Tibial nerve (tissue), 4 donors: ENCODE measurements around the gene SNX1. TPM values are rescaled to one million over a fixed set of nuclear protein-coding genes. Genes with fewer than 3 reads are reported as not detected.

Experiments used
- DNase-seq, 2 donors: peaks; one replicate each; pipeline ENCODE4 v3.0.0-alpha.2; 2019; ENCODE audit warnings: low spot score in 2 of 2
- H3K27ac ChIP-seq, 4 donors: fragments of 200-600 bp; sonication (generic) in 3 of 4; one replicate each; pipeline ENCODE4 v1.5.1; 2017 to 2019; ENCODE audit warnings: mild to moderate bottlenecking in 1 of 4
- H3K27me3 ChIP-seq, 2 donors: fragments of 200-600 bp; sonication (generic) in 1 of 2; one replicate each; pipeline versions ENCODE4 v1.5.1 to v1.6.0; 2017 to 2019
- H3K36me3 ChIP-seq, 3 donors: fragments of 200-600 bp; sonication (generic); one replicate each; pipeline ENCODE4 v1.5.1; 2018 to 2019
- H3K4me1 ChIP-seq, 4 donors: fragments of 200-600 bp; sonication (generic) in 3 of 4; one replicate each; pipeline ENCODE4 v1.5.1; 2017 to 2019
- H3K4me3 ChIP-seq, 4 donors: fragments of 200-600 bp; sonication (generic) in 3 of 4; one replicate each; pipeline ENCODE4 v1.5.1; 2017 to 2019; ENCODE audit warnings: mild to moderate bottlenecking in 1 of 4, moderate library complexity in 1 of 4
- H3K9me3 ChIP-seq, 4 donors: fragments of 200-600 bp; sonication (generic) in 3 of 4; one replicate each; pipeline ENCODE4 v1.5.1; 2017 to 2019
- EP300 ChIP-seq, 2 donors: sonication (generic); formaldehyde crosslinking; IDR thresholded peaks; one replicate each; pipeline ENCODE4 v1.6.1; 2017; ENCODE audit warnings: antibody characterized with exemption in 2 of 2, mild to moderate bottlenecking in 1 of 2
- POLR2A ChIP-seq, 2 donors: fragments of 450-650 bp; IDR thresholded peaks; one replicate each; pipeline ENCODE4 v1.6.1; 2017; ENCODE audit warnings: antibody characterized with exemption in 2 of 2, mild to moderate bottlenecking in 2 of 2, moderate library complexity in 2 of 2
- WGBS, 2 donors: methylation state at CpG; one replicate each; pipeline ENCODE4 v1.1.5; 2018; 5-methylcytosine and 5-hydroxymethylcytosine counted together
- total RNA-seq, 4 donors: library from RNA; depleted of rRNA; stranded (reverse); fragments of >200 nt; gene quantifications; one replicate each; pipeline ENCODE4 v1.1.0, GENCODE V29; 2016
- TF ChIP-seq, protein P1 (sequence below), 5 experiments: fragments of 200-600 bp in 3 of 5; fragments of 450-650 bp in 2 of 5; sonication (generic) in 3 of 5; IDR thresholded peaks; one replicate each; pipeline ENCODE4 v1.5.1; 2016 to 2019; ENCODE audit warnings: antibody characterized with exemption in 5 of 5, mild to moderate bottlenecking in 3 of 5, moderate library complexity in 2 of 5

The SNX1 gene
- total RNA-seq, 4 donors from 2014 or later = 102 to 128 (median 108) TPM

DNA sequence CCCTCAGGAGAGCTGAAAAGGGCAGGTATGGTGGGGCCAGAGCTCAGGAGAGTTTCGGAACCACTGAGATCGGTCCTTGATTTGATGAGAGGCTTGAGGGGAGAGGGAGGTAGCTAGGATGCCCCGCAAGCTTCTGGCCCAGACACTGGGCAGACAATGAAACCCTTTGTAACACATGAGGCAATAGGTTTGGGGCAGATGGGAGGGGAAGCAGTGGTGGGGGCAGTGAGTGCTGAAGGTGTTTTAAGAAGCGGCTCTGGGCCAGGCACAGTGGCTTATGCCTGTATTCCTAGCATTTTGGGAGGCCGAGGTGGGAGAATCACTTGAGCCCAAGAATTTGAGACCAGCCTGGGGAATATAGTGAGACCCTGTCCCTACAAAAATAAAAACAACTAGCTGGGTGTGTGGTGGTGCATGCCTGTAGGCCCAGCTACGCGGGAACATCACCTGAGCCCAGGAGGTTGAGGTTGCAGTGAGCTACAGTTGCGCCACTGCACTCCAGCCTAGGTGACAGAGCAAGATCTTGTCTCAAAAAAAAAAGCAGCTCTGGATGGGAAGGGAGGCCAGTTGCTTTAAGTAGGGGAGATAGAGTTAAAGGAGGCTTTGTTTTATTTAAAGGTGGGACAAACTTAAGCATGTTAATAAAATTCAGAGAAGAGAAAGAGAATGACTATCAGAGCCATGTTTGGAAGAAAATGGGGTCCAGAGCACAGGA is 46.2 kb downstream of the SNX1 start:
- H3K36me3 ChIP-seq = peaks cover 4 to 71% (median 12%) of the 10 kb centered on the region in 3 donors
- no peaks in the 10 kb centered on the region for H3K27me3 ChIP-seq
- no peak overlapping the region for H3K27ac ChIP-seq
- WGBS, 2 donors = 83 to 85% methylated on average over 8 of the region's 8 CpGs
- DNase-seq = no peak
- H3K4me3 ChIP-seq = no peak overlapping the region
- H3K4me1 ChIP-seq = peaks cover 0 to 16% (median 0%) of the 10 kb centered on the region in 4 donors
- TF ChIP-seq, protein P1, sequence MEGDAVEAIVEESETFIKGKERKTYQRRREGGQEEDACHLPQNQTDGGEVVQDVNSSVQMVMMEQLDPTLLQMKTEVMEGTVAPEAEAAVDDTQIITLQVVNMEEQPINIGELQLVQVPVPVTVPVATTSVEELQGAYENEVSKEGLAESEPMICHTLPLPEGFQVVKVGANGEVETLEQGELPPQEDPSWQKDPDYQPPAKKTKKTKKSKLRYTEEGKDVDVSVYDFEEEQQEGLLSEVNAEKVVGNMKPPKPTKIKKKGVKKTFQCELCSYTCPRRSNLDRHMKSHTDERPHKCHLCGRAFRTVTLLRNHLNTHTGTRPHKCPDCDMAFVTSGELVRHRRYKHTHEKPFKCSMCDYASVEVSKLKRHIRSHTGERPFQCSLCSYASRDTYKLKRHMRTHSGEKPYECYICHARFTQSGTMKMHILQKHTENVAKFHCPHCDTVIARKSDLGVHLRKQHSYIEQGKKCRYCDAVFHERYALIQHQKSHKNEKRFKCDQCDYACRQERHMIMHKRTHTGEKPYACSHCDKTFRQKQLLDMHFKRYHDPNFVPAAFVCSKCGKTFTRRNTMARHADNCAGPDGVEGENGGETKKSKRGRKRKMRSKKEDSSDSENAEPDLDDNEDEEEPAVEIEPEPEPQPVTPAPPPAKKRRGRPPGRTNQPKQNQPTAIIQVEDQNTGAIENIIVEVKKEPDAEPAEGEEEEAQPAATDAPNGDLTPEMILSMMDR (IDR thresholded peaks at IDR 0.05) = no peak
- TF ChIP-seq POLR2A (IDR thresholded peaks at IDR 0.05) (no peak), EP300 (IDR thresholded peaks at IDR 0.05) (no peak)
- no peaks in the 10 kb centered on the region for H3K9me3 ChIP-seq

DNA sequence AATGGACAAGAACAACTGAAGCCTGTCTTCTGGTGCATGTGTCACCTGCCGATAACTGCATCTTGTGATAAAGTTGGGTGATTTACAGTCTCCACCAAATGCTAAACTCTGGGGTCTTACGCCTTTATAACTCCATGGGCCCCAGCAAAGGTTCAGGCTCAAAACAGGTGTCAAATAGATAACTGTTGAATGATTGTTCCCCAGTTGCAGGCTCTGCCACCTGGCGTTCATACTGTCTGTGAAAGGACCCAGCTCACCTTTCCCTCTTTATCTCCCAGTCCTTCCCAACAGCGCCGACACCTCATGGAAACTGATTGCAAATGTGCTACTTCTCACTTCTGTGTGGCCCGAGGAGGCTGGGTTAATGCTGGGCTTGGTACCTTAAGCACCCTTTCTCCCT is 47.5 kb downstream of the SNX1 start:
- TF ChIP-seq POLR2A (IDR thresholded peaks at IDR 0.05) (no peak), EP300 (IDR thresholded peaks at IDR 0.05) (no peak)
- TF ChIP-seq, protein P1 (IDR thresholded peaks at IDR 0.05) = no peak
- no peaks in the 10 kb centered on the region for H3K27me3 ChIP-seq
- DNase-seq = no peak
- WGBS, 2 donors = 88 to 93% methylated on average over 6 of the region's 6 CpGs
- peaks cover 0 to 58% (median 9%) of the 10 kb centered on the region in 3 donors for H3K36me3 ChIP-seq
- peaks cover 0 to 20% (median 0%) of the 10 kb centered on the region in 4 donors for H3K4me1 ChIP-seq
- no peaks in the 10 kb centered on the region for H3K9me3 ChIP-seq
- no peak overlapping the region for H3K27ac ChIP-seq
- no peak overlapping the region for H3K4me3 ChIP-seq

DNA sequence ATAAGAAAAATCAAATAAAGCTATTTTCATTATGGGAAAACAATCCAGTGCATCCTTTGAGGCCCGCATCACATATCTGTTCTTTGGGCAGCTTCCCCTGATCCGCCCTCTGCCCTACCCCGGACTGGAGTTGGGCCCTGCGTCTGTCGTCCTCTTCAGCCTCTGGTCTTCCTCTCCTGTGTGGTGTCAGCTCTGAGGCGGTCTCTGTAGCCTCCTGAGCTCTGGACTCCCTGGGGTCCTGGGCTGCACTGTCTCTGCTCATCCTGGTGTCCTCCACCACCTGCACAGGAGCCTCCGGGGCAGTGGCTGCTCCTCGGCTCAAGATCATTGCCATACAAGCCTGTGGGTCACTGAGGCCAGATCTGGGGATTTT is 48.4 kb downstream of the SNX1 start:
- no peak for DNase-seq
- WGBS, 2 donors = 63 to 69% methylated on average over 8 of the region's 8 CpGs
- Histone ChIP-seq H3K4me3 (no peak overlapping the region), H3K9me3 (no peaks in the 10 kb centered on the region), H3K36me3 (peaks cover 0 to 52% (median 4%) of the 10 kb centered on the region in 3 donors), H3K4me1 (peaks cover 0 to 20% (median 0%) of the 10 kb centered on the region in 4 donors), H3K27me3 (no peaks in the 10 kb centered on the region), H3K27ac (peak overlapping the region in 1 of 4 donors; percentile 36)
- TF ChIP-seq POLR2A (IDR thresholded peaks at IDR 0.05) (no peak), EP300 (IDR thresholded peaks at IDR 0.05) (no peak)
- TF ChIP-seq, protein P1 (IDR thresholded peaks at IDR 0.05) = no peak

DNA sequence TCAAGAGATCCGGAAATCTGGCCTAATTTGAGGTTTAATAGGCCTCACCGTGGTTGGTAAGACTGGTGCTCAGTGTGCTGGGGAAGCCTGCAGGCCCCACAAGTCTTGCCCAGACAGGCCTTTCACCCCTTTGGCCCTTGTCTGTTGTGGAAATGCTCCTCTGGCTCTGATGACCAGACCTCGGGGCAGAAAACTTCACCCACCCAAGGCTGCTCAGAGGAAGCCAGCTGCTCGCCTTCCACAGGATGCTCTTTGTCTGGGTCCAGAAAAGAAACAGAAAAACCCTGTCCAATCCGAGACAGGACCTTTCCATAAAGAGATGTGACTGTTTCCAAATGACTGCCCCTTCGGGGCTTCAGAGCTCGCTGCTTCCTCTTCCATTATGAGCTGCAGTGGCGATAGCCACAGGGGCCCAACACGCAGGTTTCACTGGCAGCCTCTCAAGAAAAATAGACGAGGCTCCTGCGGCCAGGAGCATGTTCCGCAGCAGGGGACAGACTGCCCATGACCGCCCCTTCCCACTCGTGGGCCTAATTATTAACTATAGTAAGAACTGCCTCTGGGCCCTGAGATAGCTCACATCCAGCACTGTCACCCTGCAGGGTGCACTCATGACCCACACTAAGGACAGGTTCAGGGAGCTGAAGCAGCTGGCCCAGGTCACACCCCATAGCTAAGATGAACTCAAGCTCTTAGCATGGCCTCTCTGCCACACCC is 48.9 kb downstream of the SNX1 start:
- Histone ChIP-seq H3K9me3 (no peaks in the 10 kb centered on the region), H3K36me3 (peaks cover 0 to 52% (median 4%) of the 10 kb centered on the region in 3 donors), H3K27ac (peak overlapping the region in 1 of 4 donors; percentile 36), H3K4me3 (no peak overlapping the region), H3K4me1 (peaks cover 0 to 20% (median 0%) of the 10 kb centered on the region in 4 donors), H3K27me3 (no peaks in the 10 kb centered on the region)
- TF ChIP-seq EP300 (IDR thresholded peaks at IDR 0.05) = no peak
- TF ChIP-seq, protein P1 (IDR thresholded peaks at IDR 0.05) = no peak
- no peak for TF ChIP-seq POLR2A (IDR thresholded peaks at IDR 0.05)
- 31 to 43% methylated on average over 14 of the region's 14 CpGs for WGBS, 2 donors
- no peak for DNase-seq

DNA sequence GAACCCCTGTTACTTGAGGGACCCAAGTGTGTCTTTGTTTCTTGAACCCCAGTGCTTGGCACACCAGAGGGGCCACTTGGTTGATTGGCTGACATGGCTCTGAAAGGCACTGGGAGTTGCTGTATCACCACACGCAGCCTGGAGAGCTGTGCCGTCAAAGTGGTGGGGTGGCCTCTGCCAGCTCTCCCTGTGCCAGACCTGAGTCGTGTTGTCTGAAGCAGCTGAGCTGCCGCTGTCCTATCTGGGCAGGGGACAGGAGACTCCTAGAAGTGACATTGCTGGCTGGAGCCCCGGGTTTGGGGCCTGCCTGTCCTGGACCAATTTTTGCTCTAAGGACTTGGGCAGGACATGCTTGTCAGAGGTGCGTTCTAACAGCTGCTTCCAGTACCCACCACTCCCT is 50.3 kb downstream of the SNX1 start:
- H3K27ac ChIP-seq = no peak overlapping the region
- H3K9me3 ChIP-seq = no peaks in the 10 kb centered on the region
- peaks cover 0 to 52% (median 4%) of the 10 kb centered on the region in 3 donors for H3K36me3 ChIP-seq
- peaks cover 0 to 14% (median under 1%) of the 10 kb centered on the region in 4 donors for H3K4me1 ChIP-seq
- H3K27me3 ChIP-seq = no peaks in the 10 kb centered on the region
- no peak overlapping the region for H3K4me3 ChIP-seq
- 76 to 90% methylated on average over 4 to 6 of the region's 6 CpGs for WGBS, 2 donors
- TF ChIP-seq, protein P1 (IDR thresholded peaks at IDR 0.05) = no peak
- TF ChIP-seq EP300 (IDR thresholded peaks at IDR 0.05) = no peak
- TF ChIP-seq POLR2A (IDR thresholded peaks at IDR 0.05) = no peak
- no peak for DNase-seq
